Measurements from ENCODE around the gene PLA2G7.

- TF ChIP-seq CTCF (IDR thresholded peaks at IDR 0.05): no peak
- no peak for TF ChIP-seq POLR2A (IDR thresholded peaks at IDR 0.05)
These were observed 67.8 kb downstream of the PLA2G7 start for GRCh38 chr6:46667377-46667776.

Measured in tibial nerve (tissue), 3 donors.